GM12801 (cell line): ENCODE results near the gene ZNF117.

ENCODE experiments used
- CTCF ChIP-seq: IDR thresholded peaks from one replicate; pipeline ENCODE4 v1.5.1; 2011; ENCODE audit warnings: control low read depth; ENCODE audit not compliant: insufficient read length; ENCODE audit errors: extremely low read depth

The ZNF117 gene

GRCh38 chr7:64990216-64990615 lies 620 bp downstream of the ZNF117 start:
- TF ChIP-seq CTCF = no peak

DNA sequence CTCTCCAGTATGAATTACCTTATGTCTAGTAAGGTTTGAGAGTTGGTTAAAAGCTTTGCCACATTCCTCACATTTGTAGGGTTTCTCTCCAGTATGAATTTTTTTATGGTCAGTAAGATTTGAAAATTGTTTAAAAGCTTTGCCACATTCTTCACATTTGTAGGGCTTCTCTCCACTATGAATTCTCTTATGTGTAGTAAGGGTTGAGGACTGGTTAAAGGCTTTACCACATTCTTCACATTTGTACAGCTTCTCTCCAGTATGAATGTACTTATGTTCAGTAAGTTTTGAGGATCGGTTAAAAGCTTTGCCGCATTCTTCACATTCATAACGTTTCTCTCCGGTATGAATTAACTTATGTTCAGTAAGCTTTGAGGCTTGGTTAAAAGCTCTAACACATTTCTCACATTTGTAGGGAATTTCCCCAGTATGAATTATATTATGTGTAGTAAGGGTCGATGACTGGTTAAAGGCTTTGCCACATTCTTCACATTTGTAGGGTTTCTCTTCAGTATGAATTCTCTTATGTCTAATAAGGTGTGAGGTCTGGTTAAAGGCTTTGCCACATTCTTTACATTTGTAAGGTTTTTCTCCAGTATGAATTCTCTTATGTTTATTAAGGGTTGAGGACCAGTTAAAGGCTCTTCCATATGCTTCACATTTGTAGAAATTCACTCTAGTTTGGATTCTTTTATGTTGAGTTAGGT lies 12.2 kb downstream of the ZNF117 start:
- no peak for TF ChIP-seq CTCF

DNA sequence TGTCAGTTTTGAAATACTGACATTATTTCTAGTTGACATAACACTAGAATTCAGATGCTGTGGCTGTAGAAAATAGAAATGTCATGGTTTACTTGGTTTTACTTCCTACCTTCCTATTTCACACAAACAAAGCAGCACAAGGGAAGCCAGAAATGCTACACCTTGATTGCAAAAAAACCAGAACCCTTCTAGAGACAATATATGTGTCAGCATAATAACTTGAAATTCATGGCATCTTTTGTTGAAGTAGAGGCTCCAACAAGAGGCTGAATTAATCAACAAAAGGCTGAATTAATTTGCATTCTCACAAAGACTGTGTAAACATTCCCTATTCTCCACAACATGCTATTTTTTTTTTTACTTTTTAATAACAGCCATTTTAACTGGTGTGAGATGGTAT lies 25.2 kb downstream of the ZNF117 start:
- no peak for TF ChIP-seq CTCF

DNA sequence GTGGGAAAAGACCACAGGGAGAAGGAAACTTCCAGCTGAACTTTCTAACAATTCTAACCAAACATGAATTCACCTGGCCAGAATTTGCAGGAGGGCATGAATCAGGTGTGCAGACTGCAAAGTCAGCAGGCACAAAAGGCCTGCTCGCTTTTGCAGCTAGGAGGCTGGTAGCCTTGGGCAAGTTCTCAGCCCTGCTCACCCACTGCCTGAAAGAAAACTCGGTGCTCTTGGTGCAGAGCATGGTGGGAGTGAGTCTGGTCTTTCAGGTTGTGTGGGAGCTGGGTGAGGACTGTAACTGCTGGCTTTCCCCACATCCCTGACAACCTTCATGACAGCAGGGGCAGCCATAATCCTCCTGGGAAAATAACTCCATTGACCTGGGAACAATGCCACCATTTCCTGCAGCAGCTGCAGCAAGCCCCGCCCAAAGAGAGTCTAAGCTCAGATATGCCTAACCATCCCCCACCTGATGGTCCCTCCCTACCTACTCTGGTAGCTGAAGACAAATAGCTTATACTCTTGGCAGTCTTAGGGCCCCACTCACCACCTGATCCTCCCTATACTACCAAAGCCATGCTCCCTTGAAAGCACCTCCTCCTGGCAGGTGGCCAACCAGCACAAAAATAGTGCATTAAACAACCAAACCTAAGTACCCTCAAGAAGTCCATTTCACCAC lies 31.6 kb downstream of the ZNF117 start:
- TF ChIP-seq CTCF = no peak

GRCh38 chr7:64951250-64951848 lies 39.5 kb downstream of the ZNF117 start:
- TF ChIP-seq CTCF = no peak

- TF ChIP-seq CTCF = no peak
These were observed 43.4 kb downstream of the ZNF117 start for GRCh38 chr7:64947252-64948000.

DNA sequence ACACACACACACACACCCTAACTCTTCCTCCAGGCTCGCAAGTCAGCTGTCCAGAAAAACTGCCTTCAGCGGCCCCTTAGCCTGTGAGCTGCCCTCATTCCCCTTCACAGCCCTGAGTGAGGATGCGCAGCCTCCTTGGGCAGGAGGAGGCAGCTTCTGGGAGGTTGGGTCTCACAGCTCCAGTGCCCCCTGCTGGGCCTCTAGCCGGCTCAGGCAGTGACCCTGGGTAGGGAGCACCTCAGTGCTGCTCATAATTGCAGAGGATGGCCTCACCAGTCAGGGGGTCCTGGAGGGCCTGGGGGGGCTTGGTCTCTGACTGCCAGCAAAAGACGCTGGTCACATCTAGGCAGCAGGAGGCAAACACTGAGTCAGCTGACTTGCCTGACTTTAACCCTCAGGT lies 44.1 kb downstream of the ZNF117 start:
- no peak for TF ChIP-seq CTCF
